Suprapubic skin (tissue), 4 donors: ENCODE measurements around the gene FCRLA. TPM values are rescaled to one million over a fixed set of nuclear protein-coding genes. Genes with fewer than 3 reads are reported as not detected.
A peak's percentile ranks its signal among the peaks of the same experiment; 100 is the strongest.

Experiments
- DNase-seq, 2 donors: peaks; one replicate each; pipeline ENCODE4 v3.0.0-alpha.2; 2019; ENCODE audit warnings: low spot score in 2 of 2
- H3K27ac ChIP-seq: fragments of 200-600 bp; sonication (generic); one replicate; pipeline ENCODE4 v1.5.1; 2019
- H3K27me3 ChIP-seq: fragments of 200-600 bp; sonication (generic); one replicate; pipeline ENCODE4 v1.5.1; 2019
- H3K36me3 ChIP-seq: fragments of 200-600 bp; sonication (generic); one replicate; pipeline ENCODE4 v1.5.1; 2019
- H3K4me1 ChIP-seq: fragments of 200-600 bp; sonication (generic); one replicate; pipeline ENCODE4 v1.5.1; 2019
- H3K4me3 ChIP-seq: fragments of 200-600 bp; sonication (generic); one replicate; pipeline ENCODE4 v1.5.1; 2019; ENCODE audit warnings: mild to moderate bottlenecking
- H3K9me3 ChIP-seq: fragments of 200-600 bp; sonication (generic); one replicate; pipeline ENCODE4 v1.5.1; 2019
- CTCF ChIP-seq, 2 donors: fragments of 200-600 bp in 1 of 2; fragments of 450-650 bp in 1 of 2; sonication (generic) in 1 of 2; IDR thresholded peaks; one replicate each; pipeline ENCODE4 v1.5.1; 2016 to 2019; ENCODE audit warnings: antibody characterized with exemption in 2 of 2, mild to moderate bottlenecking in 1 of 2, moderate library complexity in 1 of 2
- EP300 ChIP-seq: sonication (generic); formaldehyde crosslinking; IDR thresholded peaks from one replicate; pipeline ENCODE4 v1.6.1; 2017; ENCODE audit warnings: antibody characterized with exemption
- POLR2A ChIP-seq, 2 donors: fragments of 450-650 bp; IDR thresholded peaks; one replicate each; pipeline ENCODE4 v1.6.1; 2017; ENCODE audit warnings: antibody characterized with exemption in 2 of 2, mild to moderate bottlenecking in 2 of 2, moderate library complexity in 2 of 2
- POLR2AphosphoS5 ChIP-seq, 3 donors: sonication (generic); formaldehyde crosslinking; IDR thresholded peaks; one replicate each; pipeline ENCODE4 v1.6.1; 2017; ENCODE audit warnings: antibody characterized with exemption in 3 of 3
- WGBS: methylation state at CpG from one replicate; pipeline ENCODE4 v1.1.5; 2018; 5-methylcytosine and 5-hydroxymethylcytosine counted together
- total RNA-seq, 4 donors: library from RNA; depleted of rRNA; stranded (reverse); fragments of >200 nt; gene quantifications; one replicate each; pipeline ENCODE4 v1.1.0, GENCODE V29; 2016

The FCRLA gene
- total RNA-seq, 4 donors from 2014 or later = 1.0 to 6.6 (median 1.6) TPM; not detected in 1

- Histone ChIP-seq H3K27me3 (no peaks in the 10 kb centered on the region), H3K4me3 (no peak overlapping the region), H3K9me3 (no peaks in the 10 kb centered on the region), H3K4me1 (no peaks in the 10 kb centered on the region), H3K36me3 (no peaks in the 10 kb centered on the region), H3K27ac (no peak overlapping the region)
- no peak for DNase-seq
- TF ChIP-seq POLR2AphosphoS5 (IDR thresholded peaks at IDR 0.05) (no peak), POLR2A (IDR thresholded peaks at IDR 0.05) (no peak), CTCF (IDR thresholded peaks at IDR 0.05) (no peak), EP300 (no peak)
- 81% methylated on average over 9 of the region's 9 CpGs for WGBS
Observed at GRCh38 chr1:161743231-161743630, 36.2 kb downstream of the FCRLA start.

GRCh38 chr1:161747801-161748200 is 40.8 kb downstream of the FCRLA start:
- 60% methylated on average over 6 of the region's 6 CpGs for WGBS
- H3K9me3 ChIP-seq = no peaks in the 10 kb centered on the region
- H3K27me3 ChIP-seq = no peaks in the 10 kb centered on the region
- H3K4me3 ChIP-seq = no peak overlapping the region
- no peak for DNase-seq
- peaks cover 12% of the 10 kb centered on the region for H3K36me3 ChIP-seq
- peaks cover 14% of the 10 kb centered on the region for H3K4me1 ChIP-seq
- no peak for TF ChIP-seq POLR2A (IDR thresholded peaks at IDR 0.05)
- TF ChIP-seq CTCF (IDR thresholded peaks at IDR 0.05) = no peak
- TF ChIP-seq EP300 = no peak
- no peak for TF ChIP-seq POLR2AphosphoS5 (IDR thresholded peaks at IDR 0.05)
- H3K27ac ChIP-seq = no peak overlapping the region

- Histone ChIP-seq H3K27me3 (no peaks in the 10 kb centered on the region), H3K4me3 (peak within 1 kb of the TSS; percentile 68), H3K9me3 (no peaks in the 10 kb centered on the region), H3K27ac (peak within 1 kb of the TSS; percentile 81), H3K4me1 (peaks cover 14% of the 10 kb centered on the region), H3K36me3 (peaks cover 28% of the 10 kb centered on the region)
- peak; percentile 96 to 97 for DNase-seq
- WGBS = 1% methylated on average over 23 of the region's 65 CpGs
- TF ChIP-seq EP300 (no peak), POLR2AphosphoS5 (IDR thresholded peaks at IDR 0.05) (peak in 2 of 3 donors; percentile 18 to 67)
Observed at GRCh38 chr1:161749509-161750407, 42.7 kb downstream of the FCRLA start, which contains the start of gene DUSP12. DUSP12 (plus strand) TSS chr1:161749786; CDS start chr1:161749802, 16 bp downstream.

GRCh38 chr1:161763522-161764098 is 56.6 kb downstream of the FCRLA start:
- WGBS = 83% methylated on average over 7 of the region's 7 CpGs

More at GRCh38 chr1:161763522-161764098, 56.6 kb downstream of the FCRLA start:
- H3K27ac ChIP-seq = no peak overlapping the region
- H3K4me1 ChIP-seq = peaks cover 20% of the 10 kb centered on the region
- H3K9me3 ChIP-seq = no peaks in the 10 kb centered on the region
- H3K36me3 ChIP-seq = peaks cover 9% of the 10 kb centered on the region
- no peak for DNase-seq
- no peak overlapping the region for H3K4me3 ChIP-seq
- no peak for TF ChIP-seq EP300
- peak in 1 of 2 donors; percentile 9 for TF ChIP-seq CTCF (IDR thresholded peaks at IDR 0.05)
- H3K27me3 ChIP-seq = no peaks in the 10 kb centered on the region

Other genes starting within 250 kb of the FCRLA start
- 10 to 100 TPM in 2 of 4 donors, 1 to 10 TPM in 2; 4.3 to 27.8 (median 8.3) TPM for gene FCGR2A, start 201.8 kb upstream of the FCRLA start, total RNA-seq
- gene HSPA6, start 182.7 kb upstream of the FCRLA start, total RNA-seq = 1 to 10 TPM; 3.6 to 8.1 (median 5.3) TPM
- gene FCGR3A, start 157.4 kb upstream of the FCRLA start, total RNA-seq = 1 to 10 TPM in 3 of 4 donors, under 1 TPM in 1; 0.98 to 5.3 (median 1.4) TPM
- gene FCGR3B, start 76.1 kb upstream of the FCRLA start, total RNA-seq = 10 to 100 TPM in 1 of 4 donors, 1 to 10 TPM in 2, under 1 TPM in 1; 0.97 to 10.4 (median 1.8) TPM
- gene FCGR2B, start 44.1 kb upstream of the FCRLA start, total RNA-seq = 1 to 10 TPM; 5.3 to 9.1 (median 6.0) TPM
- gene FCRLB, start 14.3 kb downstream of the FCRLA start, total RNA-seq = 1 to 10 TPM in 1 of 4 donors, under 1 TPM in 2, not detected in 1; 0.72 to 1.4 (median 0.81) TPM
- gene DUSP12, start 42.6 kb downstream of the FCRLA start, total RNA-seq = 10 to 100 TPM; 10.9 to 12.7 (median 11.9) TPM
- 10 to 100 TPM; 28.0 to 32.4 (median 29.7) TPM for gene ATF6, start 59.1 kb downstream of the FCRLA start, total RNA-seq